NB4 (cell line): ENCODE results near the gene EPSTI1.

Experiments
- POLR2A ChIP-seq: IDR thresholded peaks from 2 replicates; pipeline ENCODE4 v1.6.1; 2011; ENCODE audit warnings: mild to moderate bottlenecking; ENCODE audit not compliant: insufficient read length; ENCODE audit errors: extremely low read depth
- TF ChIP-seq, protein P1 (sequence below): IDR thresholded peaks from one replicate; pipeline ENCODE4 v1.5.1; 2012; ENCODE audit warnings: low read depth, low read length
- TF ChIP-seq, protein P2 (sequence below): IDR thresholded peaks from 2 replicates; pipeline ENCODE4 v1.6.1; 2011; ENCODE audit warnings: low read depth, low read length

DNA sequence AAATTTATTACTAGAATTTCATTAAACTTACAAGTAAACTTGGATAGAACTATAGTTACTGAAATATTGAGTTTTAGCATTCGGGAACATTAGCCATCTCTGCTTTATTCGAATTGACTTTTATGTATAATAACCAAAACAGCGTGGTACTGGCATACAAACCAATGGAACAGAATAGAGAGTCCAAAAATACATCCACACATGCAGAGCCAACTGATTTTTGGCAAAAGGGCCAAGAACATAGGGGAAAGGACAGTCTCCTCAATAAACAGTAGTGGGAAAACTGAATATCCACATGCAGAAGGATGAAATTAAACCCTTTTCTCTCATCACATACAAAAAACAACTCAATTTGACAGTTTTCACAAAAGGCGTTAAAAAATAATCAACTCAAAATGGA, 84.3 kb downstream of the EPSTI1 start:
- TF ChIP-seq POLR2A: no peak
- TF ChIP-seq, protein P1, sequence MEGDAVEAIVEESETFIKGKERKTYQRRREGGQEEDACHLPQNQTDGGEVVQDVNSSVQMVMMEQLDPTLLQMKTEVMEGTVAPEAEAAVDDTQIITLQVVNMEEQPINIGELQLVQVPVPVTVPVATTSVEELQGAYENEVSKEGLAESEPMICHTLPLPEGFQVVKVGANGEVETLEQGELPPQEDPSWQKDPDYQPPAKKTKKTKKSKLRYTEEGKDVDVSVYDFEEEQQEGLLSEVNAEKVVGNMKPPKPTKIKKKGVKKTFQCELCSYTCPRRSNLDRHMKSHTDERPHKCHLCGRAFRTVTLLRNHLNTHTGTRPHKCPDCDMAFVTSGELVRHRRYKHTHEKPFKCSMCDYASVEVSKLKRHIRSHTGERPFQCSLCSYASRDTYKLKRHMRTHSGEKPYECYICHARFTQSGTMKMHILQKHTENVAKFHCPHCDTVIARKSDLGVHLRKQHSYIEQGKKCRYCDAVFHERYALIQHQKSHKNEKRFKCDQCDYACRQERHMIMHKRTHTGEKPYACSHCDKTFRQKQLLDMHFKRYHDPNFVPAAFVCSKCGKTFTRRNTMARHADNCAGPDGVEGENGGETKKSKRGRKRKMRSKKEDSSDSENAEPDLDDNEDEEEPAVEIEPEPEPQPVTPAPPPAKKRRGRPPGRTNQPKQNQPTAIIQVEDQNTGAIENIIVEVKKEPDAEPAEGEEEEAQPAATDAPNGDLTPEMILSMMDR: no peak
- TF ChIP-seq, protein P2, sequence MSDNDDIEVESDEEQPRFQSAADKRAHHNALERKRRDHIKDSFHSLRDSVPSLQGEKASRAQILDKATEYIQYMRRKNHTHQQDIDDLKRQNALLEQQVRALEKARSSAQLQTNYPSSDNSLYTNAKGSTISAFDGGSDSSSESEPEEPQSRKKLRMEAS: no peak
